H54 (cell line): ENCODE data around the gene BARX2.

Experiments
- DNase-seq: peaks from one replicate; pipeline ENCODE4 v3.0.0; 2011; ENCODE audit warnings: low spot score, mixed read lengths; ENCODE audit not compliant: insufficient read length
- FAIRE-seq: peaks from 3 replicates; lab custom pipeline; 2011; peaks lifted over from hg19 to GRCh38; lab: Jason Lieb, UNC
- POLR2A ChIP-seq: IDR thresholded peaks from 2 replicates; pipeline ENCODE4 v1.6.1; 2011; ENCODE audit warnings: low read depth, mild to moderate bottlenecking, low read length

Gene BARX2

GRCh38 chr11:129365816-129366215, 9.8 kb upstream of the BARX2 start:
- DNase-seq (no peak), FAIRE-seq (no peak)
- TF ChIP-seq POLR2A, result no peak

GRCh38 chr11:129366737-129367597, 8.7 kb upstream of the BARX2 start:
- no peak for FAIRE-seq
- DNase-seq, result no peak
- no peak for TF ChIP-seq POLR2A

- DNase-seq (no peak), FAIRE-seq (no peak)
- no peak for TF ChIP-seq POLR2A
Measured at GRCh38 chr11:129368889-129369672, 6.6 kb upstream of the BARX2 start.

GRCh38 chr11:129370715-129371114, 4.9 kb upstream of the BARX2 start:
- no peak for TF ChIP-seq POLR2A
- DNase-seq, result no peak
- no peak for FAIRE-seq

- TF ChIP-seq POLR2A, result no peak
- FAIRE-seq, result no peak
- DNase-seq, result no peak
Measured at GRCh38 chr11:129372609-129373488, 2.8 kb upstream of the BARX2 start.

- DNase-seq (no peak), FAIRE-seq (no peak)
- TF ChIP-seq POLR2A, result no peak
Measured at GRCh38 chr11:129373489-129373953, 2.1 kb upstream of the BARX2 start.

GRCh38 chr11:129374081-129374992, 1.3 kb upstream of the BARX2 start:
- no peak for TF ChIP-seq POLR2A
- DNase-seq (no peak), FAIRE-seq (no peak)

- FAIRE-seq, result no peak
- TF ChIP-seq POLR2A, result no peak
- DNase-seq, result no peak
Measured at GRCh38 chr11:129374993-129375750, 476 bp upstream of the BARX2 start.

- no peak for DNase-seq
- no peak for FAIRE-seq
Measured at GRCh38 chr11:129376658-129377341, 1.2 kb downstream of the BARX2 start.

GRCh38 chr11:129377739-129378138, 2.1 kb downstream of the BARX2 start:
- DNase-seq, result no peak
- no peak for FAIRE-seq
- no peak for TF ChIP-seq POLR2A

More at GRCh38 chr11:129376658-129377341, 1.2 kb downstream of the BARX2 start:
- TF ChIP-seq POLR2A, result no peak

GRCh38 chr11:129380413-129380812, 4.8 kb downstream of the BARX2 start:
- TF ChIP-seq POLR2A, result no peak
- DNase-seq, result no peak

More at GRCh38 chr11:129380413-129380812, 4.8 kb downstream of the BARX2 start:
- FAIRE-seq, result no peak
